H1 (cell line): ENCODE measurements around the gene TANC1. TPM values are rescaled to one million over a fixed set of nuclear protein-coding genes. Genes with fewer than 3 reads are reported as not detected.
A peak's percentile ranks its signal among the peaks of the same experiment; 100 is the strongest.

Experiments used
- CTCF ChIA-PET: fragments of 300-600 bp; sonication (Branson Sonifier 250); formaldehyde crosslinking; loops from one replicate; lab custom pipeline; 2021; ENCODE audit not compliant: partially characterized antibody; lab: Charles Lee
- POLR2A ChIA-PET: fragments of 300-600 bp; sonication (Branson Sonifier 250); formaldehyde crosslinking; loops from one replicate; lab custom pipeline; 2021; ENCODE audit warnings: inconsistent platforms; ENCODE audit not compliant: partially characterized antibody; lab: Charles Lee
- DNase-seq, 2 experiments: peaks; one replicate each; pipeline versions ENCODE4 v3.0.0 to v3.0.0-alpha.2; 2010 to 2022; ENCODE audit warnings: low spot score in 2 of 2, low read depth in 1 of 2, mixed read lengths in 1 of 2
- FAIRE-seq: peaks from 2 replicates; lab custom pipeline; 2011; peaks lifted over from hg19 to GRCh38; lab: Jason Lieb, UNC
- H2AFZ ChIP-seq: 2 replicates; pipeline ENCODE4 v1.8.1; 2012; ENCODE audit warnings: low read length, inconsistent platforms
- H2AK5ac ChIP-seq: 2 replicates; pipeline ENCODE4 v1.6.1; 2013; ENCODE audit warnings: low read depth, low read length
- H2BK120ac ChIP-seq: replicated peaks from 2 replicates; pipeline ENCODE3; 2013; ENCODE audit warnings: low read depth, low read length, inconsistent platforms
- H2BK12ac ChIP-seq: 2 replicates; pipeline ENCODE4 v1.6.1; 2013; ENCODE audit warnings: low read depth, low read length
- H2BK15ac ChIP-seq: 2 replicates; pipeline ENCODE4 v1.6.1; 2013; ENCODE audit warnings: low read length
- H2BK20ac ChIP-seq: 2 replicates; pipeline ENCODE4 v1.6.1; 2013; ENCODE audit warnings: low read length
- H2BK5ac ChIP-seq: 2 replicates; pipeline ENCODE4 v1.6.1; 2013; ENCODE audit warnings: low read depth, low read length
- H3K14ac ChIP-seq: 2 replicates; pipeline ENCODE4 v1.6.1; 2013; ENCODE audit warnings: inconsistent platforms; ENCODE audit not compliant: insufficient read length
- H3K18ac ChIP-seq: 2 replicates; pipeline ENCODE4 v1.6.1; 2013; ENCODE audit warnings: low read length; ENCODE audit errors: extremely low read depth
- H3K23ac ChIP-seq: 2 replicates; pipeline ENCODE4 v1.6.1; 2013; ENCODE audit warnings: inconsistent platforms; ENCODE audit not compliant: insufficient read length
- H3K23me2 ChIP-seq: 2 replicates; pipeline ENCODE4 v1.6.1; 2013; ENCODE audit warnings: low read depth, low read length
- H3K27ac ChIP-seq: 2 replicates; pipeline ENCODE4 v1.6.1; 2011; ENCODE audit warnings: low read depth, low read length, inconsistent platforms
- H3K27me3 ChIP-seq, 4 experiments: replicated peaks in 1 of 4; 1 replicate in 1 of 4; 2 replicates in 3 of 4; pipeline versions ENCODE4 v1.6.1 to v1.8.1; 2011 to 2013; ENCODE audit warnings: low read length in 3 of 4, mild to moderate bottlenecking in 3 of 4, inconsistent platforms in 2 of 4, mixed read lengths in 2 of 4, moderate library complexity in 1 of 4; ENCODE audit not compliant: control insufficient read depth in 3 of 4, insufficient read depth in 3 of 4; ENCODE audit errors: extremely low read depth in 1 of 4
- H3K36me3 ChIP-seq, 4 experiments: 2 replicates each; pipeline versions ENCODE4 v1.6.1 to v1.8.1; 2011 to 2013; ENCODE audit warnings: mild to moderate bottlenecking in 4 of 4, low read length in 3 of 4, moderate library complexity in 2 of 4, control low read depth in 1 of 4, inconsistent platforms in 1 of 4; ENCODE audit not compliant: insufficient read depth in 4 of 4, control insufficient read depth in 2 of 4
- H3K4ac ChIP-seq: replicated peaks from 2 replicates; pipeline ENCODE3; 2013; ENCODE audit warnings: low read length, low read depth, mixed read lengths, inconsistent platforms; ENCODE audit not compliant: insufficient read length
- H3K4me1 ChIP-seq, 4 experiments: replicated peaks in 1 of 4; 1 replicate in 1 of 4; 2 replicates in 3 of 4; pipeline versions ENCODE4 v1.6.1 to v1.8.1; 2011 to 2013; ENCODE audit warnings: low read length in 3 of 4, inconsistent platforms in 2 of 4, mixed read lengths in 1 of 4; ENCODE audit not compliant: insufficient read depth in 4 of 4, control insufficient read depth in 3 of 4
- H3K4me2 ChIP-seq, 2 experiments: 2 replicates each; pipeline versions ENCODE4 v1.6.1 to v1.8.1; 2011 to 2013; ENCODE audit warnings: low read depth in 2 of 2, low read length in 2 of 2, control low read depth in 1 of 2, inconsistent platforms in 1 of 2, mild to moderate bottlenecking in 1 of 2; ENCODE audit not compliant: insufficient read depth in 1 of 2
- H3K4me3 ChIP-seq, 4 experiments: fragments of 200-600, 300-600 bp in 1 of 4; sonication (generic), shearing (Covaris generic), sonication (Bioruptor Twin) in 1 of 4; 2 replicates each; pipeline versions ENCODE4 v1.5.1 to v1.8.1; 2011 to 2016; ENCODE audit warnings: low read length in 4 of 4, low read depth in 3 of 4, control low read depth in 2 of 4, inconsistent platforms in 2 of 4, mild to moderate bottlenecking in 2 of 4, mixed read lengths in 1 of 4, moderate library complexity in 1 of 4; ENCODE audit not compliant: insufficient read depth in 2 of 4; ENCODE audit errors: extremely low read depth in 1 of 4
- H3K56ac ChIP-seq: replicated peaks from 2 replicates; pipeline ENCODE3; 2013; ENCODE audit warnings: low read depth, mild to moderate bottlenecking, mixed read lengths, low read length, inconsistent platforms; ENCODE audit not compliant: insufficient read length
- H3K79me1 ChIP-seq: 2 replicates; pipeline ENCODE4 v1.6.1; 2013; ENCODE audit warnings: low read depth, low read length, control low read depth
- H3K79me2 ChIP-seq, 2 experiments: 2 replicates each; pipeline versions ENCODE4 v1.6.1 to v1.8.1; 2012 to 2013; ENCODE audit warnings: low read length in 2 of 2, mild to moderate bottlenecking in 2 of 2, inconsistent platforms in 1 of 2; ENCODE audit not compliant: insufficient read depth in 2 of 2, control insufficient read depth in 1 of 2
- H3K9ac ChIP-seq, 4 experiments: replicated peaks in 1 of 4; 1 replicate in 1 of 4; 2 replicates in 3 of 4; pipeline versions ENCODE4 v1.6.1 to v1.8.1; 2011 to 2013; ENCODE audit warnings: low read depth in 3 of 4, low read length in 3 of 4, control low read depth in 2 of 4, mild to moderate bottlenecking in 2 of 4, moderate library complexity in 2 of 4, inconsistent platforms in 1 of 4; ENCODE audit errors: extremely low read depth in 1 of 4
- H3K9me3 ChIP-seq, 2 experiments: 2 replicates each; pipeline versions ENCODE4 v1.6.1 to v1.8.1; 2012 to 2013; ENCODE audit warnings: mild to moderate bottlenecking in 2 of 2, moderate library complexity in 2 of 2, control low read depth in 1 of 2, inconsistent platforms in 1 of 2, low read depth in 1 of 2, low read length in 1 of 2, mixed read lengths in 1 of 2; ENCODE audit not compliant: insufficient read depth in 2 of 2
- H4K20me1 ChIP-seq, 2 experiments: replicated peaks in 1 of 2; 2 replicates each; pipeline versions ENCODE3 to v1.8.1; 2011 to 2013; ENCODE audit warnings: inconsistent platforms in 2 of 2, low read length in 2 of 2, mild to moderate bottlenecking in 1 of 2; ENCODE audit not compliant: insufficient read depth in 2 of 2, control insufficient read depth in 1 of 2
- H4K5ac ChIP-seq: 2 replicates; pipeline ENCODE4 v1.6.1; 2013; ENCODE audit warnings: low read length, low read depth, mixed read lengths, inconsistent platforms; ENCODE audit not compliant: insufficient read length
- H4K8ac ChIP-seq: 2 replicates; pipeline ENCODE4 v1.8.0; 2013; ENCODE audit warnings: mild to moderate bottlenecking, moderate library complexity, low read length, inconsistent platforms; ENCODE audit not compliant: insufficient read depth; ENCODE audit errors: extremely low read depth
- H4K91ac ChIP-seq: replicated peaks from 2 replicates; pipeline ENCODE3; 2013; ENCODE audit warnings: low read length, mixed read lengths, inconsistent platforms; ENCODE audit not compliant: insufficient read length
- JUN ChIP-seq: IDR thresholded peaks from 2 replicates; pipeline ENCODE4 v1.6.1; 2011; ENCODE audit warnings: low read depth, mild to moderate bottlenecking, improper control_type of control experiment, low read length
- WGBS, 2 experiments: shearing (Covaris generic) in 1 of 2; methylation state at CpG; one replicate each; pipeline versions ENCODE4 v1.1.6 to v1.1.7; 2013 to 2015; ENCODE audit warnings: low lambda C conversion rate in 2 of 2, mixed read lengths in 2 of 2, inconsistent platforms in 1 of 2, low coverage in 1 of 2, missing lambda C conversion rate in 1 of 2; ENCODE audit not compliant: insufficient replicate concordance in 2 of 2, insufficient coverage in 1 of 2, insufficient read length in 1 of 2; ENCODE audit errors: extremely low coverage in 1 of 2, missing lambda C conversion rate in 1 of 2; 5-methylcytosine and 5-hydroxymethylcytosine counted together
- polyA plus RNA-seq, 7 experiments: library from polyadenylated mRNA; depleted of rRNA in 3 of 7; stranded (reverse) in 5 of 7; unstranded in 2 of 7; fragments of >200 nt in 5 of 7; fragments of 200-250 nt in 2 of 7; gene quantifications; 1 replicate in 5 of 7; 2 replicates in 1 of 7; 4 replicates in 1 of 7; pipeline versions ENCODE4 v1.2.1 to v1.2.3, GENCODE V29; 2011 to 2013; ENCODE audit warnings: missing spikeins in 2 of 7, mixed read lengths in 2 of 7
- total RNA-seq: library from RNA; stranded (reverse); fragmentation: NEBNext Ultra II Directional; extraction: Animal tissue kit (Norgen Biotek cat#: 25700); gene quantifications from 2 replicates; pipeline ENCODE4 v1.2.1, GENCODE V29; 2021

TANC1 gene
- total and polyA plus RNA-seq, 2 of the 8 experiments (the other 6 are each of a cell fraction or from before 2014, with no cell fraction given) = 4.1 to 7.6 TPM

DNA sequence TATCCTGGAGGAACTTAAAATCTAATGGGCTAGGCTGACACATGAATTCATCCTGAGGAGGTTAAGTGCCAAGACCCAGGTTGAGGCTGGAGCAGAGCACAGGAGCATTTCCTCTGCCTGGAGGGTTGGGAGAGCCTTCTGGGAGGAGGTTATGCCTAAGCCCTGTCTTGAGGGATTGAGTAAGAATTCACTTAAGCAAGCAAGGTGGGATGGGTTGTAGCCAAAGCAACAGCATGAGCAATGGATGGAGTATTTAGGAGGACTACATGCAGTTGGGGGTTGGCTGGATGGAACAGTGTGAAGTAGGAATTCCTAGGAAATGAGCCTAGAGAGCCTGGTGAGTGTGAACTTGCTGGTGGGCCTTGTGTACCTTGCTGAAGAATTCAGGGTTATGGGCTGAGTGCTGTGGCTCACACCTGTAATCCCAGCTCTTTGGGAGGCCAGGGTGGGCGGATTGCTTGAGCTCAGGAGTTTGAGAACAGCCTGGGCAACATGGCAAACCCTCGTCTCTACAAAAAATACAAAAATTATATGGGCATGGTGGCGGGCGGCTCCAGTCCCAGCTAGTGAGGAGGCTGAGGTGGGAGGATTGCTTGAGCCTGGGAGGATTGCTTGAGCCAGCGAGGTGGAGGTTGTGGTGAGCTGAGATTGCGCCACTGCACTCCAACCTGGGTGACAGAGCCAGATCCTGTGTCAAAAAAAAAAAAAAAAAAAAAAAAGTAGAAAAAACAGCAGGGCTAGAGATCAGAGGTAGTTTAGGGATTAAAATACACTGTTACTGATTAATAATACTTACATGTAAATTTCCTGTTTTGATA lies 22.2 kb downstream of the TANC1 start:
- Histone ChIP-seq H2BK5ac (no peak overlapping the region), H3K18ac (peak overlapping the region; percentile 19; the same call in 1 of the 2 replicates), H4K20me1 (peaks cover 0 to 2% of the 10 kb centered on the region in 2 experiments), H2AK5ac (no peak overlapping the region), H3K56ac (no peak overlapping the region), H3K4ac (no peak overlapping the region), H3K36me3 (no peaks in the 10 kb centered on the region), H2AFZ (no peak overlapping the region), H4K91ac (no peak overlapping the region), H3K79me1 (no peaks in the 10 kb centered on the region), H2BK20ac (no peak overlapping the region), H3K9me3 (no peaks in the 10 kb centered on the region), H3K14ac (no peak overlapping the region), H3K27ac (no peak overlapping the region), H3K4me3 (no peak overlapping the region), H3K79me2 (no peaks in the 10 kb centered on the region), H3K4me2 (no peak overlapping the region), H4K8ac (no peak overlapping the region), H3K9ac (no peak overlapping the region), H3K4me1 (peaks cover 2 to 7% (median 3%) of the 10 kb centered on the region in 4 experiments; a peak in 5 of 7 replicates), H4K5ac (no peak overlapping the region), H2BK120ac (no peak overlapping the region), H3K23ac (no peak overlapping the region), H3K23me2 (no peaks in the 10 kb centered on the region; the same call in 1 of the 2 replicates), H2BK12ac (no peak overlapping the region), H3K27me3 (no peaks in the 10 kb centered on the region), H2BK15ac (0 out of 2 replicates have a peak overlapping the region, but pooled peaks have one; percentile 46)
- DNase-seq (no peak), FAIRE-seq (no peak)
- CTCF ChIA-PET = interaction anchor here (0.7 to 1.2 kb wide), 2 partner anchors 8 to 229 kb away, joined by 3 read pairs; no protein-coding TSS in a partner anchor
- WGBS, 2 experiments = 90% methylated on average over 5 of the region's 6 CpGs; no CpG with 5 or more reads in 1 of the 2 experiments
- POLR2A ChIA-PET = no interaction called here
- TF ChIP-seq JUN = no peak
